CD8-positive, alpha-beta memory T cell (primary cell): ENCODE results near the gene RNF11. TPM values are rescaled to one million over a fixed set of nuclear protein-coding genes. Genes with fewer than 3 reads are reported as not detected.

Source experiments
- CTCF ChIA-PET: fragments of 350-600 bp; sonication (Branson Sonifier 250); formaldehyde crosslinking; loops from one replicate; lab custom pipeline; 2021; ENCODE audit warnings: antibody characterized with exemption; lab: Charles Lee
- POLR2A ChIA-PET: fragments of 350-600 bp; sonication (Branson Sonifier 250); formaldehyde crosslinking; loops from one replicate; lab custom pipeline; 2021; ENCODE audit warnings: antibody characterized with exemption; lab: Charles Lee
- DNase-seq, 5 donors: peaks; one replicate each; pipeline versions ENCODE4 v3.0.0 to v3.0.0-alpha.2; 2020 to 2022; ENCODE audit warnings: mixed read lengths in 1 of 5
- H3K27ac ChIP-seq: one replicate; pipeline ENCODE4 v1.7.0; 2013; ENCODE audit warnings: low read depth, mild to moderate bottlenecking, low read length, moderate library complexity
- H3K27me3 ChIP-seq: 2 replicates; pipeline ENCODE4 v1.7.0; 2013; ENCODE audit warnings: low read length, mild to moderate bottlenecking; ENCODE audit not compliant: insufficient read depth, poor library complexity, severe bottlenecking
- H3K36me3 ChIP-seq: 2 replicates; pipeline ENCODE4 v1.7.0; 2013; ENCODE audit warnings: mild to moderate bottlenecking, low read length, moderate library complexity; ENCODE audit not compliant: insufficient read depth
- H3K4me1 ChIP-seq: 2 replicates; pipeline ENCODE4 v1.7.0; 2013; ENCODE audit warnings: mild to moderate bottlenecking, low read length, moderate library complexity; ENCODE audit not compliant: insufficient read depth
- H3K4me3 ChIP-seq: 2 replicates; pipeline ENCODE4 v1.7.0; 2013; ENCODE audit warnings: mild to moderate bottlenecking, low read length
- H3K9me3 ChIP-seq: 2 replicates; pipeline ENCODE4 v1.7.0; 2013; ENCODE audit warnings: mild to moderate bottlenecking, low read length
- H3K27ac Mint-ChIP-seq, 8 donors: one replicate each; pipeline ENCODE4 v1.8.0; 2020 to 2021; ENCODE audit warnings: mixed read lengths in 8 of 8, mild to moderate bottlenecking in 6 of 8, inconsistent platforms in 3 of 8, moderate library complexity in 3 of 8
- H3K27me3 Mint-ChIP-seq, 2 donors: one replicate each; pipeline ENCODE4 v1.8.0; 2020 to 2021; ENCODE audit warnings: mixed read lengths in 2 of 2, mild to moderate bottlenecking in 1 of 2, moderate library complexity in 1 of 2
- H3K36me3 Mint-ChIP-seq, 3 donors: one replicate each; pipeline ENCODE4 v1.8.0; 2020 to 2021; ENCODE audit warnings: mixed read lengths in 3 of 3, inconsistent platforms in 1 of 3, mild to moderate bottlenecking in 1 of 3
- H3K4me1 Mint-ChIP-seq, 3 donors: one replicate each; pipeline ENCODE4 v1.8.0; 2020 to 2021; ENCODE audit warnings: mixed read lengths in 3 of 3, inconsistent platforms in 1 of 3, mild to moderate bottlenecking in 1 of 3
- H3K4me3 Mint-ChIP-seq, 7 donors: one replicate each; pipeline ENCODE4 v1.8.0; 2020 to 2021; ENCODE audit warnings: mixed read lengths in 7 of 7, mild to moderate bottlenecking in 6 of 7, moderate library complexity in 4 of 7, inconsistent platforms in 2 of 7
- H3K9me3 Mint-ChIP-seq, 5 donors: one replicate each; pipeline ENCODE4 v1.8.0; 2020 to 2022; ENCODE audit warnings: mixed read lengths in 5 of 5, mild to moderate bottlenecking in 3 of 5, moderate library complexity in 2 of 5, inconsistent platforms in 1 of 5
- polyA plus RNA-seq: library from polyadenylated mRNA; unstranded; fragments of 300-500 nt; fragmentation: Illumina TruSeq; gene quantifications from one replicate; pipeline ENCODE4 v1.2.3, GENCODE V29; 2021
- total RNA-seq, 2 experiments: library from RNA; stranded (reverse); gene quantifications; one replicate each; pipeline ENCODE4 v1.2.3, GENCODE V29; 2021

RNF11 gene
- total and polyA plus RNA-seq, 3 experiments from 2014 or later, result 31.1 to 40.1 (median 37.4) TPM

- no peaks in the 10 kb centered on the region for H3K27me3 Mint-ChIP-seq
- H3K27ac Mint-ChIP-seq, result peak overlapping the region in 1 of 8 donors; percentile 78
- no peaks in the 10 kb centered on the region for H3K36me3 Mint-ChIP-seq
- H3K4me3 ChIP-seq, result no peak overlapping the region
- peaks cover 0 to 2% (median 0%) of the 10 kb centered on the region in 3 donors for H3K4me1 Mint-ChIP-seq
- no peak overlapping the region for H3K4me3 Mint-ChIP-seq
- H3K36me3 ChIP-seq, result no peaks in the 10 kb centered on the region
- no peaks in the 10 kb centered on the region for H3K9me3 ChIP-seq
- no peak overlapping the region for H3K27ac ChIP-seq
- POLR2A ChIA-PET, result no interaction called here
- no peak for DNase-seq
- H3K9me3 Mint-ChIP-seq, result no peaks in the 10 kb centered on the region
- H3K4me1 ChIP-seq, result no peaks in the 10 kb centered on the region
- CTCF ChIA-PET, result no interaction called here
- no peaks in the 10 kb centered on the region for H3K27me3 ChIP-seq
These were observed 68.3 kb downstream of the RNF11 start for GRCh38 chr1:51304360-51304759.

DNA sequence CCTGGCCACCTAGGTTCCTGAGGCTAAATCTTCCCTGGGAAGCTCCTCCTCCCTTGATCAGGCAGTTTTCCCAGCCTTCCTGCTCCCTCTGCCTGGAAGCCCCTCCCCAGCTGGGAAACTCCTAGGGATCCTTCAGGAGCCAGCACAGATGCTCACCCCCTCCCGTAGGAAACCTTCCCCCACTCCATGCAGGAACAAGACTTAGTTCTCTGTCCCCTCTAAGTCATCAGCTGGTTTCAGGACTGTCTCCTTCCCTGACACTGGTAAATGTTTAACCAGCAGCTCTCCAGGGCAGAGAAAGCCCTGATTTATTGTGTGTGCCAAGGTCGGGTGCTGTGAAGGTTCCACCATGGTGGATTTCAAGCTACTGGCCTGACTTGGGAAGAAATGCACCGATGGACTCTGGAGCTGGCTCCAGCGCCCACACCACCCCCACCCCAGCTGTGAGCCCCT, 69.3 kb downstream of the RNF11 start:
- no peaks in the 10 kb centered on the region for H3K4me1 ChIP-seq
- CTCF ChIA-PET, result interaction anchor here (1.2 to 1.3 kb wide), 2 partner anchors 9 to 29 kb away, joined by 3 to 7 read pairs; no protein-coding TSS in a partner anchor
- H3K27me3 Mint-ChIP-seq, result no peaks in the 10 kb centered on the region
- POLR2A ChIA-PET, result no interaction called here
- H3K27ac ChIP-seq, result no peak overlapping the region
- no peaks in the 10 kb centered on the region for H3K9me3 Mint-ChIP-seq
- no peaks in the 10 kb centered on the region for H3K36me3 ChIP-seq
- no peaks in the 10 kb centered on the region for H3K27me3 ChIP-seq
- no peaks in the 10 kb centered on the region for H3K36me3 Mint-ChIP-seq
- peaks cover 0 to 2% (median 0%) of the 10 kb centered on the region in 3 donors for H3K4me1 Mint-ChIP-seq
- peak overlapping the region in 1 of 8 donors; percentile 12 for H3K27ac Mint-ChIP-seq
- DNase-seq, result no peak
- H3K4me3 Mint-ChIP-seq, result no peak overlapping the region
- no peak overlapping the region for H3K4me3 ChIP-seq
- H3K9me3 ChIP-seq, result no peaks in the 10 kb centered on the region

GRCh38 chr1:51306950-51307349, 70.9 kb downstream of the RNF11 start:
- Histone ChIP-seq H3K36me3 (no peaks in the 10 kb centered on the region), H3K4me3 (no peak overlapping the region), H3K27ac (no peak overlapping the region), H3K27me3 (no peaks in the 10 kb centered on the region), H3K9me3 (no peaks in the 10 kb centered on the region), H3K4me1 (no peaks in the 10 kb centered on the region)
- no peak overlapping the region for H3K27ac Mint-ChIP-seq
- no peak overlapping the region for H3K4me3 Mint-ChIP-seq
- CTCF ChIA-PET, result no interaction called here
- no peaks in the 10 kb centered on the region for H3K9me3 Mint-ChIP-seq
- peaks cover 0 to 6% of the 10 kb centered on the region in 2 donors for H3K27me3 Mint-ChIP-seq
- no peaks in the 10 kb centered on the region for H3K36me3 Mint-ChIP-seq
- no peak for DNase-seq
- peaks cover 0 to 2% (median 0%) of the 10 kb centered on the region in 3 donors for H3K4me1 Mint-ChIP-seq
- POLR2A ChIA-PET, result no interaction called here

GRCh38 chr1:51308636-51309035, 72.6 kb downstream of the RNF11 start:
- CTCF ChIA-PET, result no interaction called here
- Histone ChIP-seq H3K4me3 (no peak overlapping the region), H3K27ac (no peak overlapping the region), H3K27me3 (no peaks in the 10 kb centered on the region), H3K4me1 (no peaks in the 10 kb centered on the region), H3K9me3 (no peaks in the 10 kb centered on the region), H3K36me3 (no peaks in the 10 kb centered on the region)
- POLR2A ChIA-PET, result no interaction called here
- DNase-seq, result no peak
- Mint-ChIP-seq H3K4me1 (peaks cover 0 to under 1% (median 0%) of the 10 kb centered on the region in 3 donors), H3K4me3 (peak overlapping the region in 1 of 7 donors; percentile 32), H3K27ac (no peak overlapping the region), H3K9me3 (no peaks in the 10 kb centered on the region), H3K36me3 (no peaks in the 10 kb centered on the region), H3K27me3 (peaks cover 0 to 6% of the 10 kb centered on the region in 2 donors)

DNA sequence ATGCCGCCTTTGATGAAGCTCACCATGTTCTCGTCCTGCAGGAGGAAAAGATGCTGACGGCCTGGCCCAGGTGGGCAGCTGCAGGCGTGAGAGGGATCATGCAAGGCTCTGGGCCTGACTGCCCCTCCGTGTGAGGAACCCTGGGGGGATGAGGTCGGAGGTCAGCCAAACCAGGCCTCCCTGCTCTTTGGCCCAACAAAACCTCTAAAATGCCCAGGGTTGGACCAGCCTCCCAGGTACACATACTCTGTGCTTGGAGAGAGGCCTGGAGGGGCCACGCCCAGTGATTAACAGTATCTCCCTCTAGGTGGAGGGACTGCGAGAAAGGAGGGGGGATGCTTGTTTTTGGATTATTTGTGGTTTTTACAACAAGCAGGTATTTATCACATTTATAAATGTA, 73.2 kb downstream of the RNF11 start:
- no peak for DNase-seq
- H3K4me3 ChIP-seq, result no peak overlapping the region
- H3K4me1 ChIP-seq, result no peaks in the 10 kb centered on the region
- peaks cover 0 to 6% (median 0%) of the 10 kb centered on the region in 3 donors for H3K4me1 Mint-ChIP-seq
- H3K27ac ChIP-seq, result no peak overlapping the region
- H3K27ac Mint-ChIP-seq, result no peak overlapping the region
- H3K36me3 Mint-ChIP-seq, result no peaks in the 10 kb centered on the region
- H3K9me3 Mint-ChIP-seq, result no peaks in the 10 kb centered on the region
- ChIA-PET CTCF (no interaction called here), POLR2A (no interaction called here)
- no peaks in the 10 kb centered on the region for H3K27me3 ChIP-seq
- no peak overlapping the region for H3K4me3 Mint-ChIP-seq
- H3K27me3 Mint-ChIP-seq, result peaks cover 0 to 6% of the 10 kb centered on the region in 2 donors
- H3K9me3 ChIP-seq, result no peaks in the 10 kb centered on the region
- H3K36me3 ChIP-seq, result no peaks in the 10 kb centered on the region

GRCh38 chr1:51310871-51311613, 75.0 kb downstream of the RNF11 start:
- H3K27me3 Mint-ChIP-seq, result peaks cover 0 to 6% of the 10 kb centered on the region in 2 donors
- no peaks in the 10 kb centered on the region for H3K9me3 Mint-ChIP-seq
- Histone ChIP-seq H3K27me3 (no peaks in the 10 kb centered on the region), H3K9me3 (no peaks in the 10 kb centered on the region), H3K4me1 (no peaks in the 10 kb centered on the region), H3K27ac (no peak overlapping the region), H3K4me3 (no peak overlapping the region), H3K36me3 (no peaks in the 10 kb centered on the region)
- no peak overlapping the region for H3K4me3 Mint-ChIP-seq
- POLR2A ChIA-PET, result no interaction called here
- peak overlapping the region in 1 of 8 donors; percentile 61 for H3K27ac Mint-ChIP-seq
- no peak for DNase-seq
- CTCF ChIA-PET, result no interaction called here
- no peaks in the 10 kb centered on the region for H3K36me3 Mint-ChIP-seq
- H3K4me1 Mint-ChIP-seq, result peaks cover 0 to 7% (median 0%) of the 10 kb centered on the region in 3 donors

- ChIA-PET CTCF (no interaction called here), POLR2A (no interaction called here)
- no peaks in the 10 kb centered on the region for H3K9me3 ChIP-seq
- Mint-ChIP-seq H3K4me1 (peaks cover 0 to 7% (median 0%) of the 10 kb centered on the region in 3 donors), H3K9me3 (no peaks in the 10 kb centered on the region), H3K27me3 (peaks cover 0 to 7% of the 10 kb centered on the region in 2 donors), H3K27ac (no peak overlapping the region), H3K36me3 (no peaks in the 10 kb centered on the region), H3K4me3 (peak overlapping the region in 1 of 7 donors; percentile 61)
- no peak overlapping the region for H3K27ac ChIP-seq
- no peak for DNase-seq
- H3K4me1 ChIP-seq, result no peaks in the 10 kb centered on the region
- H3K27me3 ChIP-seq, result no peaks in the 10 kb centered on the region
- H3K36me3 ChIP-seq, result no peaks in the 10 kb centered on the region
- H3K4me3 ChIP-seq, result no peak overlapping the region
These were observed 75.8 kb downstream of the RNF11 start for GRCh38 chr1:51311826-51312225.

DNA sequence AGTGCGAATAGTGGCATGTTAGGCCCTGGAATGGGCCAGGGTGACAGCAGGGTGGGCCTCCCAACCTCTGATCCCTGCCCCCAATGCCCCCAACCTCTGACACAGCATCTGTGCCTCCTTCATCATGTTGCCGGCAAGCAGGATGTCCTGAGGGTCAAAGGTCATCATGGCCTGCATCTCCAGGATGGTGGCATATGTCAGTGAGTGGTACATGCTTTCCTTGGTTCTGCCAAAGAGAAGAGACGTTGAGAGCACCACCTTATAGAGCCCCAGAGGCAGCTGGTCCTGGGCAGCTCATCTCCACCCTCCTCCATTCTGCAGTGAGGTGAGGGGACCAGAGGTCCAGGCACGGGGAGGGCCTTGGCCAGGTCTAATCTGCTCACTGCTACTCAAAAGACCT, 76.6 kb downstream of the RNF11 start:
- ChIA-PET POLR2A (interaction anchor here (0.6 kb wide), 1 partner anchor 17 kb away, joined by 3 read pairs; no protein-coding TSS in a partner anchor), CTCF (no interaction called here)
- H3K4me3 ChIP-seq, result no peak overlapping the region
- no peak overlapping the region for H3K4me3 Mint-ChIP-seq
- H3K9me3 ChIP-seq, result no peaks in the 10 kb centered on the region
- H3K9me3 Mint-ChIP-seq, result no peaks in the 10 kb centered on the region
- peaks cover 0 to 7% of the 10 kb centered on the region in 2 donors for H3K27me3 Mint-ChIP-seq
- peaks cover 0 to 7% (median 0%) of the 10 kb centered on the region in 3 donors for H3K4me1 Mint-ChIP-seq
- no peak for DNase-seq
- H3K27ac ChIP-seq, result no peak overlapping the region
- H3K27ac Mint-ChIP-seq, result peak overlapping the region in 1 of 8 donors; percentile 59
- no peaks in the 10 kb centered on the region for H3K27me3 ChIP-seq
- H3K36me3 Mint-ChIP-seq, result no peaks in the 10 kb centered on the region
- H3K4me1 ChIP-seq, result no peaks in the 10 kb centered on the region
- no peaks in the 10 kb centered on the region for H3K36me3 ChIP-seq
